HepG2 (cell line): ENCODE data around the gene CFAP46. TPM values are rescaled to one million over a fixed set of nuclear protein-coding genes. Genes with fewer than 3 reads are reported as not detected.

Experiments
- CEBPG ChIP-seq: IDR thresholded peaks from 2 replicates; pipeline ENCODE4 v1.6.1; 2016
- FOSL1 ChIP-seq: sonication (generic); formaldehyde crosslinking; IDR thresholded peaks from 2 replicates; pipeline ENCODE4 v1.9.0; 2021; ENCODE audit warnings: missing genetic modification reagents, borderline replicate concordance
- HNRNPH1 ChIP-seq: fragments of 200-400 bp; formaldehyde crosslinking; optimal IDR thresholded peaks from 2 replicates; pipeline ENCODE3; 2017; ENCODE audit warnings: mild to moderate bottlenecking, low read depth, low read length
- KDM4B ChIP-seq: sonication (generic); formaldehyde crosslinking; IDR thresholded peaks from 2 replicates; pipeline ENCODE4 v1.4.0; 2020; ENCODE audit warnings: missing genetic modification reagents
- NCOR1 ChIP-seq: fragments of 200-600 bp; sonication (generic); IDR thresholded peaks from 2 replicates; pipeline ENCODE4 v1.7.0; 2017; ENCODE audit warnings: antibody characterized with exemption, low read length, borderline replicate concordance
- RELA ChIP-seq: sonication (generic); formaldehyde crosslinking; IDR thresholded peaks from 2 replicates; pipeline ENCODE4 v1.4.0; 2020; ENCODE audit warnings: missing genetic modification reagents
- ZNF280D ChIP-seq: sonication (generic); formaldehyde crosslinking; IDR thresholded peaks from 2 replicates; pipeline ENCODE4 v1.5.1; 2020; ENCODE audit warnings: mild to moderate bottlenecking, missing genetic modification reagents
- ZNF333 ChIP-seq: sonication (generic); formaldehyde crosslinking; IDR thresholded peaks from 2 replicates; pipeline ENCODE4 v1.4.0; 2020; ENCODE audit warnings: mild to moderate bottlenecking, missing genetic modification reagents, borderline replicate concordance
- ZSCAN21 ChIP-seq: sonication (generic); formaldehyde crosslinking; IDR thresholded peaks from 2 replicates; pipeline ENCODE4 v1.8.0; 2022; ENCODE audit warnings: mild to moderate bottlenecking, missing genetic modification reagents, moderate library complexity, borderline replicate concordance
- polyA plus RNA-seq, 8 experiments: library from polyadenylated mRNA; depleted of rRNA in 3 of 8; stranded (reverse) in 7 of 8; unstranded in 1 of 8; fragments of >200 nt; fragmentation: Illumina TruSeq in 4 of 8; extraction: Trizol in 4 of 8; gene quantifications; 2 replicates each; pipeline versions ENCODE4 v1.2.1 to v1.2.3, GENCODE V29; 2011 to 2016; ENCODE audit warnings: low read depth in 4 of 8, missing spikeins in 1 of 8, mixed read lengths in 1 of 8; ENCODE audit not compliant: insufficient read depth in 1 of 8
- total RNA-seq, 5 experiments: library from RNA; depleted of rRNA; stranded (reverse); fragments of >200 nt; fragmentation: Illumina TruSeq; extraction: Trizol; gene quantifications; 2 replicates each; pipeline ENCODE4 v1.2.3, GENCODE V29; 2016; ENCODE audit warnings: low read depth in 1 of 5
- TF ChIP-seq, protein P1 (sequence below): sonication (generic); formaldehyde crosslinking; IDR thresholded peaks from 2 replicates; pipeline ENCODE4 v1.5.1; 2020; ENCODE audit warnings: missing genetic modification reagents, mild to moderate bottlenecking, borderline replicate concordance

The CFAP46 gene
- total and polyA plus RNA-seq, 2 of the 13 experiments (the other 11 are each of a cell fraction or from before 2014, with no cell fraction given), result 0.24 to 0.84 TPM

- TF ChIP-seq FOSL1 (CRISPR knock-in tag), result no peak
- TF ChIP-seq ZSCAN21 (CRISPR knock-in tag), result no peak
- TF ChIP-seq ZNF333 (CRISPR knock-in tag), result no peak
- no peak for TF ChIP-seq RELA (CRISPR knock-in tag)
- TF ChIP-seq, protein P1, sequence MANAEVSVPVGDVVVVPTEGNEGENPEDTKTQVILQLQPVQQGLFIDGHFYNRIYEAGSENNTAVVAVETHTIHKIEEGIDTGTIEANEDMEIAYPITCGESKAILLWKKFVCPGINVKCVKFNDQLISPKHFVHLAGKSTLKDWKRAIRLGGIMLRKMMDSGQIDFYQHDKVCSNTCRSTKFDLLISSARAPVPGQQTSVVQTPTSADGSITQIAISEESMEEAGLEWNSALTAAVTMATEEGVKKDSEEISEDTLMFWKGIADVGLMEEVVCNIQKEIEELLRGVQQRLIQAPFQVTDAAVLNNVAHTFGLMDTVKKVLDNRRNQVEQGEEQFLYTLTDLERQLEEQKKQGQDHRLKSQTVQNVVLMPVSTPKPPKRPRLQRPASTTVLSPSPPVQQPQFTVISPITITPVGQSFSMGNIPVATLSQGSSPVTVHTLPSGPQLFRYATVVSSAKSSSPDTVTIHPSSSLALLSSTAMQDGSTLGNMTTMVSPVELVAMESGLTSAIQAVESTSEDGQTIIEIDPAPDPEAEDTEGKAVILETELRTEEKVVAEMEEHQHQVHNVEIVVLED (CRISPR knock-in tag), result no peak
- TF ChIP-seq CEBPG, result no peak
- TF ChIP-seq NCOR1, result no peak
- TF ChIP-seq ZNF280D (CRISPR knock-in tag), result no peak
- no peak for TF ChIP-seq KDM4B (CRISPR knock-in tag)
- TF ChIP-seq HNRNPH1, result no peak
These were observed 80.4 kb downstream of the CFAP46 start (continued) for GRCh38 chr10:132861884-132862461.
